HFF-Myc (cell line): ENCODE data around the gene C1orf21.
A peak's percentile ranks its signal among the peaks of the same experiment; 100 is the strongest.

ENCODE experiments used
- DNase-seq: peaks from one replicate; pipeline ENCODE4 v3.0.0-alpha.2; 2011; ENCODE audit warnings: low read depth; ENCODE audit errors: extremely low read depth
- H3K4me3 ChIP-seq: replicated peaks from 2 replicates; pipeline ENCODE4 v1.5.1; 2011; ENCODE audit warnings: low read depth, mild to moderate bottlenecking, control low read depth, low read length
- CTCF ChIP-seq: IDR thresholded peaks from 2 replicates; pipeline ENCODE4 v1.5.1; 2012; ENCODE audit warnings: mild to moderate bottlenecking, low read depth, low read length, control low read depth; ENCODE audit errors: missing control alignments

The C1orf21 gene

GRCh38 chr1:184383772-184384323 lies 3.0 kb upstream of the C1orf21 start:
- H3K4me3 ChIP-seq = no peak overlapping the region
- no peak for TF ChIP-seq CTCF
- DNase-seq = no peak

GRCh38 chr1:184385865-184386311 lies 941 bp upstream of the C1orf21 start:
- peak overlapping the region; percentile 74 for H3K4me3 ChIP-seq
- DNase-seq = no peak
- TF ChIP-seq CTCF = no peak

GRCh38 chr1:184387069-184387475 lies 243 bp downstream of the C1orf21 start:
- H3K4me3 ChIP-seq = peak overlapping the region; percentile 74
- no peak for DNase-seq
- TF ChIP-seq CTCF = no peak

GRCh38 chr1:184387476-184388318 lies 868 bp downstream of the C1orf21 start:
- no peak for DNase-seq
- H3K4me3 ChIP-seq = peak overlapping the region; percentile 74
- TF ChIP-seq CTCF = no peak

GRCh38 chr1:184388319-184388889 lies 1.6 kb downstream of the C1orf21 start:
- DNase-seq = no peak
- TF ChIP-seq CTCF = no peak
- H3K4me3 ChIP-seq = peak overlapping the region; percentile 74

GRCh38 chr1:184388971-184389370 lies 2.1 kb downstream of the C1orf21 start:
- peak overlapping the region; percentile 74 for H3K4me3 ChIP-seq
- DNase-seq = no peak
- TF ChIP-seq CTCF = no peak
